ENCODE measurements around the gene TRIM56.
A peak's percentile ranks its signal among the peaks of the same experiment; 100 is the strongest.

DNA sequence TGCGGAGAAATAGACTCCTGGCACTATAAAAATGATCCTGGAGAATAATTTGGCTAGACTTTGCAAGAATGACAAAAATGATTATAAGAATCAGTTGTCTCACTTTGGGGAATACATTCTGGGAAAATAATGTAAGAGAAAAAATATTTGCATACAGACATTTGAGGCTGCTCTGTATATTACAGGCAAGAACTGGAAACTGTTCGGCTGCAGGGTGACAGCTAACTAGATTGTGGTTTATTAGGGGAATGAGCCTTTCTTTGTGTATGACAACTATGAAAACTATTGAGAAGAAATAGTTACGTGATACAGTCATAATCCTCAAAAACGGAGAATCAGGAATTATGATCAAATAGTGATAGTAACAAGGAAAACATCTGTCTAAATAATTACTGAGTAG lies 8.6 kb downstream of the TRIM56 start:
- TF ChIP-seq, protein P1, sequence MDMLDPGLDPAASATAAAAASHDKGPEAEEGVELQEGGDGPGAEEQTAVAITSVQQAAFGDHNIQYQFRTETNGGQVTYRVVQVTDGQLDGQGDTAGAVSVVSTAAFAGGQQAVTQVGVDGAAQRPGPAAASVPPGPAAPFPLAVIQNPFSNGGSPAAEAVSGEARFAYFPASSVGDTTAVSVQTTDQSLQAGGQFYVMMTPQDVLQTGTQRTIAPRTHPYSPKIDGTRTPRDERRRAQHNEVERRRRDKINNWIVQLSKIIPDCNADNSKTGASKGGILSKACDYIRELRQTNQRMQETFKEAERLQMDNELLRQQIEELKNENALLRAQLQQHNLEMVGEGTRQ (IDR thresholded peaks at IDR 0.05; ENCODE audit: low read depth, low read length), result no peak
- TF ChIP-seq, protein P2, sequence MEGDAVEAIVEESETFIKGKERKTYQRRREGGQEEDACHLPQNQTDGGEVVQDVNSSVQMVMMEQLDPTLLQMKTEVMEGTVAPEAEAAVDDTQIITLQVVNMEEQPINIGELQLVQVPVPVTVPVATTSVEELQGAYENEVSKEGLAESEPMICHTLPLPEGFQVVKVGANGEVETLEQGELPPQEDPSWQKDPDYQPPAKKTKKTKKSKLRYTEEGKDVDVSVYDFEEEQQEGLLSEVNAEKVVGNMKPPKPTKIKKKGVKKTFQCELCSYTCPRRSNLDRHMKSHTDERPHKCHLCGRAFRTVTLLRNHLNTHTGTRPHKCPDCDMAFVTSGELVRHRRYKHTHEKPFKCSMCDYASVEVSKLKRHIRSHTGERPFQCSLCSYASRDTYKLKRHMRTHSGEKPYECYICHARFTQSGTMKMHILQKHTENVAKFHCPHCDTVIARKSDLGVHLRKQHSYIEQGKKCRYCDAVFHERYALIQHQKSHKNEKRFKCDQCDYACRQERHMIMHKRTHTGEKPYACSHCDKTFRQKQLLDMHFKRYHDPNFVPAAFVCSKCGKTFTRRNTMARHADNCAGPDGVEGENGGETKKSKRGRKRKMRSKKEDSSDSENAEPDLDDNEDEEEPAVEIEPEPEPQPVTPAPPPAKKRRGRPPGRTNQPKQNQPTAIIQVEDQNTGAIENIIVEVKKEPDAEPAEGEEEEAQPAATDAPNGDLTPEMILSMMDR (conservative IDR thresholded peaks at IDR 0.05; ENCODE audit: low read depth, low read length), result no peak
- TF ChIP-seq POLR2A (IDR thresholded peaks at IDR 0.05; ENCODE audit: low read depth, low read length) (no peak), RCOR1 (IDR thresholded peaks at IDR 0.05; ENCODE audit: insufficient replicate concordance, low read length) (no peak), MXI1 (IDR thresholded peaks at IDR 0.05; ENCODE audit: borderline replicate concordance, low read depth, low read length) (no peak), SMC3 (IDR thresholded peaks at IDR 0.05; ENCODE audit: low read depth, low read length) (0 out of 2 replicates have a peak, but pooled peaks have one; percentile 12), MAFK (IDR thresholded peaks at IDR 0.05; ENCODE audit: low read depth, low read length) (no peak), CHD1 (IDR thresholded peaks at IDR 0.05; ENCODE audit: low read depth, low read length) (no peak)

Measured in IMR-90 (cell line).